ENCODE data around the gene RNF166. TPM values are rescaled to one million over a fixed set of nuclear protein-coding genes. Genes with fewer than 3 reads are reported as not detected.

The RNF166 gene
- total RNA-seq, 6 experiments from 2014 or later = 10.3 to 18.3 (median 13.2) TPM

GRCh38 chr16:88650749-88651275 lies 55.4 kb downstream of the RNF166 start, which contains the start of gene CYBA:
Gene CYBA, minus strand, starts transcription at chr16:88651053. Its CDS starts 40 bp downstream, at chr16:88651013.
- H3K27me3 Mint-ChIP-seq (ENCODE audit: insufficient read depth) = no peaks in the 10 kb centered on the region
- DNase-seq = peak; percentile 48
- H3K36me3 Mint-ChIP-seq (ENCODE audit: low read depth) = no peaks in the 10 kb centered on the region; the same call in 1 of the 2 replicates
- H3K4me1 Mint-ChIP-seq (ENCODE audit: low read depth) = no peaks in the 10 kb centered on the region
- no peak for TF ChIP-seq CTCF (IDR thresholded peaks at IDR 0.05)
- H3K27ac Mint-ChIP-seq = no peak within 1 kb of the TSS
- peak within 1 kb of the TSS; percentile 85 for H3K4me3 Mint-ChIP-seq
- H3K9me3 Mint-ChIP-seq = no peaks in the 10 kb centered on the region

GRCh38 chr16:88649924-88650748 lies 56.1 kb downstream of the RNF166 start:
- DNase-seq = no peak
- TF ChIP-seq CTCF (IDR thresholded peaks at IDR 0.05) = no peak
- Mint-ChIP-seq H3K9me3 (no peaks in the 10 kb centered on the region), H3K4me1 (ENCODE audit: low read depth) (no peaks in the 10 kb centered on the region), H3K36me3 (ENCODE audit: low read depth) (no peaks in the 10 kb centered on the region; the same call in 1 of the 2 replicates), H3K4me3 (peak overlapping the region; percentile 85), H3K27me3 (ENCODE audit: insufficient read depth) (no peaks in the 10 kb centered on the region), H3K27ac (no peak overlapping the region)

DNA sequence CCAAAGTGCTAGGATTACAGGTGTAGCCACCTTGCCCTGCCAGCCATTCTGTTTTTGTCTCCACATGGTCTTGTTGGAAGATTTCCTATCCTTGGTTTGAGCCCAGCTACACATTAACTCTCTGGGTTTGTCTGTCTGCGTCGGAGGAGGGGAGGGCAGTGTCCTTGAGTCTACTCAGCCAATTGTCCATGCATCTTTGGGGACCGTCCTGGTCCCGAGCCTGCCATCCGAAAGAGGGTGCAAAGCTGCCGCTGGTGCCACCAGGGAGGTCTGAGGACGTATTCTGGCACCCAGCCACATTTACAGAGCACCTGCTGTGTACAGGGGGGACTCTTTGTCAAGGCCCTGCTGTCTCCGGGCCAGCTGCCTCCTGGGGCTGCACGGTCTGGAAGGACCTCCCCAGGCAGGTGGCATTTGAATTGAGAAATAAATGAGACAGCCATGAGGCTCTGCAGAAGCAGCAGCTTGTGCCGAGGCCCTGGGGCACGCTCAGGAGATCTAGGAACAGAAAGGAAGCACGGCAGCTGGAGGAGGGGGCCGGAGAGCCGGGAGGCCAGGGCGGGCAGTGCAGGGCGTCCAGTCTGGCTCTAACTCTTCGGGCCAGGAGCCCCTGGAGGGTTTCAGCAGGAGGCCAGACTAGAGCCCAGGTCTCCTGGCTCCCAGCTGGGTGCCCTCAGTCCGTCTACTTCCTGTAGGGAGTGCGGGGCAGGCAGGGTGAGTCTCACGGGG lies 56.8 kb downstream of the RNF166 start:
- Mint-ChIP-seq H3K36me3 (ENCODE audit: low read depth) (no peaks in the 10 kb centered on the region; the same call in 1 of the 2 replicates), H3K27me3 (ENCODE audit: insufficient read depth) (peaks cover 3% of the 10 kb centered on the region; the same call in 1 of the 2 replicates), H3K4me1 (ENCODE audit: low read depth) (no peaks in the 10 kb centered on the region), H3K4me3 (peak overlapping the region; percentile 29; the same call in 1 of the 2 replicates), H3K27ac (no peak overlapping the region), H3K9me3 (no peaks in the 10 kb centered on the region)
- no peak for TF ChIP-seq CTCF (IDR thresholded peaks at IDR 0.05)
- no peak for DNase-seq

- H3K27ac Mint-ChIP-seq = no peak overlapping the region
- no peaks in the 10 kb centered on the region; the same call in 1 of the 2 replicates for H3K36me3 Mint-ChIP-seq (ENCODE audit: low read depth)
Measured at GRCh38 chr16:88647178-88648070, 58.8 kb downstream of the RNF166 start.

More at GRCh38 chr16:88647178-88648070, 58.8 kb downstream of the RNF166 start:
- Mint-ChIP-seq H3K4me3 (no peak overlapping the region), H3K4me1 (ENCODE audit: low read depth) (no peaks in the 10 kb centered on the region), H3K9me3 (no peaks in the 10 kb centered on the region), H3K27me3 (ENCODE audit: insufficient read depth) (peaks cover 3% of the 10 kb centered on the region; the same call in 1 of the 2 replicates)
- DNase-seq = no peak
- TF ChIP-seq CTCF (IDR thresholded peaks at IDR 0.05) = no peak

Small RNA genes within 50 kb of the gene (microRNA-seq; reads per million reads assigned to microRNA genes)
- gene MIR4722 = 3.1 reads per million

Other genes with a start within 250 kb of the RNF166 start
- 10 to 100 TPM; 37.9 to 49.3 (median 42.8) TPM for gene ZC3H18, start 136.0 kb downstream of the RNF166 start, total RNA-seq (2021; fragmentation: NEBNext Ultra II Directional; extraction: Animal tissue kit (Norgen Biotek cat#: 25700))
- gene IL17C, start 67.8 kb downstream of the RNF166 start, total RNA-seq (2021; fragmentation: NEBNext Ultra II Directional; extraction: Animal tissue kit (Norgen Biotek cat#: 25700)) = not detected
- 100 to 1,000 TPM in 2 of 6 experiments, 10 to 100 TPM in 4; 29.0 to 228 (median 36.9) TPM for gene CYBA, start 55.4 kb downstream of the RNF166 start, total RNA-seq (2021; fragmentation: NEBNext Ultra II Directional; extraction: Animal tissue kit (Norgen Biotek cat#: 25700))
- gene MVD, start 43.3 kb downstream of the RNF166 start, total RNA-seq (2021; fragmentation: NEBNext Ultra II Directional; extraction: Animal tissue kit (Norgen Biotek cat#: 25700)) = 10 to 100 TPM; 21.1 to 28.0 (median 24.0) TPM
- not detected for gene SNAI3, start 19.9 kb downstream of the RNF166 start, total RNA-seq (2021; fragmentation: NEBNext Ultra II Directional; extraction: Animal tissue kit (Norgen Biotek cat#: 25700))
- 10 to 100 TPM; 26.2 to 37.0 (median 33.2) TPM for gene CTU2, start 95 bp upstream of the RNF166 start, total RNA-seq (2021; fragmentation: NEBNext Ultra II Directional; extraction: Animal tissue kit (Norgen Biotek cat#: 25700))
- 100 to 1,000 TPM; 238 to 293 (median 264) TPM for gene PIEZO1, start 78.8 kb upstream of the RNF166 start, total RNA-seq (2021; fragmentation: NEBNext Ultra II Directional; extraction: Animal tissue kit (Norgen Biotek cat#: 25700))
- gene CDT1, start 97.4 kb upstream of the RNF166 start, total RNA-seq (2021; fragmentation: NEBNext Ultra II Directional; extraction: Animal tissue kit (Norgen Biotek cat#: 25700)) = 10 to 100 TPM; 13.3 to 28.2 (median 22.2) TPM
- gene APRT, start 105.5 kb upstream of the RNF166 start, total RNA-seq (2021; fragmentation: NEBNext Ultra II Directional; extraction: Animal tissue kit (Norgen Biotek cat#: 25700)) = 100 to 1,000 TPM; 123 to 163 (median 130) TPM
- 10 to 100 TPM; 16.6 to 20.7 (median 18.2) TPM for gene GALNS, start 150.5 kb upstream of the RNF166 start, total RNA-seq (2021; fragmentation: NEBNext Ultra II Directional; extraction: Animal tissue kit (Norgen Biotek cat#: 25700))
- gene TRAPPC2L, start 150.7 kb upstream of the RNF166 start, total RNA-seq (2021; fragmentation: NEBNext Ultra II Directional; extraction: Animal tissue kit (Norgen Biotek cat#: 25700)) = 10 to 100 TPM; 58.0 to 75.9 (median 65.6) TPM
- not detected for gene PABPN1L, start 160.3 kb upstream of the RNF166 start, total RNA-seq (2021; fragmentation: NEBNext Ultra II Directional; extraction: Animal tissue kit (Norgen Biotek cat#: 25700))

Data from HFFc6 (cell line).